Effector memory CD8-positive, alpha-beta T cell (primary cell): ENCODE results near the gene GRID1.
"Not testable (repeated sequence)": the region's sequence is repeated elsewhere in the genome, so short reads cannot be mapped to it uniquely, and the experiment has no call there.

Experiments
- ATAC-seq: fragments of 150-1000 bp; cut with Tn5 transposase; replicated peaks from 2 replicates; pipeline ENCODE4 v1.10.0; 2021; ENCODE audit warnings: mild to moderate bottlenecking, moderate library complexity
- DNase-seq, 3 experiments: peaks; one replicate each; pipeline ENCODE4 v3.0.0; 2021
- H3K27ac Mint-ChIP-seq, 2 donors: one replicate each; pipeline ENCODE4 v1.8.0; 2022; ENCODE audit warnings: mild to moderate bottlenecking in 2 of 2, mixed read lengths in 2 of 2, moderate library complexity in 2 of 2
- H3K27me3 Mint-ChIP-seq, 2 donors: one replicate each; pipeline ENCODE4 v1.8.0; 2022; ENCODE audit warnings: mixed read lengths in 2 of 2
- H3K36me3 Mint-ChIP-seq: one replicate; pipeline ENCODE4 v1.8.0; 2022; ENCODE audit warnings: mild to moderate bottlenecking, moderate library complexity, mixed read lengths; ENCODE audit not compliant: insufficient read depth
- H3K4me1 Mint-ChIP-seq, 2 donors: one replicate each; pipeline ENCODE4 v1.8.0; 2022; ENCODE audit warnings: low read depth in 2 of 2, mixed read lengths in 2 of 2
- H3K4me3 Mint-ChIP-seq, 2 donors: one replicate each; pipeline ENCODE4 v1.8.0; 2022; ENCODE audit warnings: mild to moderate bottlenecking in 2 of 2, mixed read lengths in 2 of 2, moderate library complexity in 2 of 2
- H3K9me3 Mint-ChIP-seq, 2 donors: one replicate each; pipeline ENCODE4 v1.8.0; 2022; ENCODE audit warnings: mixed read lengths in 2 of 2

The GRID1 gene

DNA sequence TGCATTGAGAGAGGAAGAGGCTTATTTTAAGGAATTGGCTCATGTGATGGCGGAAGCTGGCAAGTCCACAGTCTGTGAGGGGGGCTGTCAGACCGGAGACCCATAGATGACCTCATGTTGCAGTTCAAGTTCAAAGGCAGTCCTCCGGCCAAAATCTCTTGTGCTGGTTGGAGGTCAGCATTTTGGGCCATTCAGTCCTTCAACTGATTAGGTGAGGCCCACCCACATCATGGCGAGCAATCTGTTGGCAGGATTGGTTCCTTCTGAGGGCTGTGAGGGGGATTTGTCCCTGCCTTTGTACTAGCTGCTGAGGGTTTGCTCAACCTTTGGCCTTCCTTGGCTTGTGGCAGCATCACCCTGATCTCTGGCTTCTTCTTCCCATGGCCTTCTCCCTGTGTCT is 290.1 kb downstream of the GRID1 start:
- not testable (repeated sequence) for H3K9me3 Mint-ChIP-seq, H3K27ac Mint-ChIP-seq, H3K4me1 Mint-ChIP-seq, H3K36me3 Mint-ChIP-seq, ATAC-seq, DNase-seq, H3K4me3 Mint-ChIP-seq
- H3K27me3 Mint-ChIP-seq = peaks cover 12 to 35% of the 10 kb centered on the region in 2 donors

DNA sequence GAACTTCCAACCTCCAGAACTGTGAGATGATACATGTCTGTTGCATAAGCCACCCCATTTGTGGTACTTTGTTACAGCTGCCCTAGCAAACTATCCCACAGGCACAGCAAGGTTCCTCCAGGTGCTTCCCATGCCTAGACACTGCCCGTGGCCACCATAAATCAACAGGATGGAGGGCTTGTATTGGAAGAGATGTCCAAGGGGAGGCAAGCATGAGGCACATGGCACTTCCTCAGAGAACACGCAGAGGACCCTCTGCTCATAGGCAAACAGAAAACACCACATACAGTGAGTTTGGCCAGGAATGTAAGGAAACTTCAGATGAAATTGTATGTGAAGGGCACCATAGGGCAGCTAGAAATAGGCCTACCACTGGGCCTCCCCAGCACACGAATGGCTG is 291.1 kb downstream of the GRID1 start:
- ATAC-seq (no peak), DNase-seq (no peak)
- Mint-ChIP-seq H3K27me3 (peaks cover 13 to 33% of the 10 kb centered on the region in 2 donors), H3K9me3 (peaks cover 0 to 2% of the 10 kb centered on the region in 2 donors), H3K27ac (no peak overlapping the region), H3K4me3 (no peak overlapping the region), H3K4me1 (no peaks in the 10 kb centered on the region), H3K36me3 (no peaks in the 10 kb centered on the region)

DNA sequence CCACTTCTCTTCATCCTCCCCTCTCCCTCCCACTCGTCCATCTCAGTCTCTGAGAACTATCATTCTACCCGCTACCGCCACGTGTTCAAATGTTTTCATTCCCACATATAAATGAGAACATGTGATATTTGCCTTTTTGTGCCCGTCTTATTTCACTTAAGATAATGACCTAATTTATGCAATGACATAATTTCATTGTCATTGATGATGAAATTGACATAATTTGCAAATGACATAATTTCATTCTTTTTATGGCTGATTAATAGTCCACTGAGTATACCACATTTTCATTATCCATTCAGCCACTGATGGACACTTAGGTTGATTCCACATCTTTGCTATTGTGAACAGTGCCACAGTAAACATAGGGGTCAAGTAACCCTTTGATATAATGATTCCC is 292.3 kb downstream of the GRID1 start:
- Mint-ChIP-seq H3K4me1 (no peaks in the 10 kb centered on the region), H3K27me3 (peaks cover 13 to 41% of the 10 kb centered on the region in 2 donors), H3K9me3 (peaks cover 0 to 2% of the 10 kb centered on the region in 2 donors), H3K36me3 (peaks cover 3% of the 10 kb centered on the region), H3K4me3 (no peak overlapping the region), H3K27ac (no peak overlapping the region)
- ATAC-seq = no peak
- DNase-seq = no peak

DNA sequence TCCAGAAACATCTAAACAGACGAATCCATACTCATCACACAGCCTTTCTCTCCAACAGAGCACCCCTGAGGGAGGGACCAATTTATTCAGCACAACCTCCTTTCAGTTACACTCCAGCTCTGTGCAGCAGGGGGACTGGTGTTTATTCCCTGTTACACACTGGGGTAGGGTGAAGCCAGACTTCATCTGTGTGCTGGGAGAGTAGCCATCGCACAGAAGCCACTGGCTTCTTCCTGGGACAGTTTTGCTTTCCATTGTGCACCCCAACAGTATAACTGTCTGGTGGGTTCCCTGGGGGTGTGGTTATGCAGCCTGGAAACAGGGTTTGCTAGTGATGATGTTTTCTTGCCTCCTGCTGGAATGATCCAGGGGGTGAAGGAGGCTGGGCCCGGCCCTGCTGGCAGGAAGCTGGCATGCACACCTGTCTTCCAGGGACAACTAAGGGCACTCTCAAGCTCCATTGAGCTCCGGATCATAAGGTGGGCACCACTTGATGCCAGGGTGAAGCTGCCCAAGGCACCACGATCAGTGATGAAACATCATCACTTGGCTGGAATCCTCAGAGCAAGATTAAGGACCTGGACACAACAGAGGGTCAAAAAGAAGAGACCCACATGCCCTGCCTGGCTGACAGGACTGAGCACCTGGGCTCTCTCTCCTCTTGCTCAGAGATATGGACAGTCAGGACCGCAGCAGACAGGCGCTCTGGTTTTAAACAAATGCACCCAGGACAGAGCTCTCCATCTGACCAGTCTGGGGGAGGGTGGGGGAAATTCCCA is 293.2 kb downstream of the GRID1 start:
- H3K9me3 Mint-ChIP-seq = peaks cover 0 to 2% of the 10 kb centered on the region in 2 donors
- DNase-seq = no peak
- H3K36me3 Mint-ChIP-seq = peaks cover 3% of the 10 kb centered on the region
- no peak overlapping the region for H3K27ac Mint-ChIP-seq
- H3K4me1 Mint-ChIP-seq = no peaks in the 10 kb centered on the region
- ATAC-seq = no peak
- H3K27me3 Mint-ChIP-seq = peaks cover 13 to 44% of the 10 kb centered on the region in 2 donors
- no peak overlapping the region for H3K4me3 Mint-ChIP-seq

- Mint-ChIP-seq H3K9me3 (peaks cover 0 to 2% of the 10 kb centered on the region in 2 donors), H3K27me3 (peaks cover 11 to 38% of the 10 kb centered on the region in 2 donors), H3K27ac (no peak overlapping the region), H3K36me3 (peaks cover 3% of the 10 kb centered on the region), H3K4me1 (no peaks in the 10 kb centered on the region), H3K4me3 (no peak overlapping the region)
- DNase-seq = no peak
- no peak for ATAC-seq
Observed at GRCh38 chr10:86072413-86072812, 294.2 kb downstream of the GRID1 start.

- DNase-seq = no peak
Observed at GRCh38 chr10:86071758-86072157, 294.8 kb downstream of the GRID1 start.

GRCh38 chr10:86071145-86071544 is 295.4 kb downstream of the GRID1 start:
- no peaks in the 10 kb centered on the region for H3K4me1 Mint-ChIP-seq
- DNase-seq = no peak
- H3K9me3 Mint-ChIP-seq = peaks cover 0 to under 1% of the 10 kb centered on the region in 2 donors
- no peak for ATAC-seq
- peaks cover 3% of the 10 kb centered on the region for H3K36me3 Mint-ChIP-seq
- H3K27ac Mint-ChIP-seq = no peak overlapping the region
- H3K27me3 Mint-ChIP-seq = peaks cover 8 to 29% of the 10 kb centered on the region in 2 donors
- H3K4me3 Mint-ChIP-seq = no peak overlapping the region

More at GRCh38 chr10:86071758-86072157, 294.8 kb downstream of the GRID1 start:
- H3K9me3 Mint-ChIP-seq = peaks cover 0 to 2% of the 10 kb centered on the region in 2 donors
- peaks cover 6 to 32% of the 10 kb centered on the region in 2 donors for H3K27me3 Mint-ChIP-seq
- peaks cover 3% of the 10 kb centered on the region for H3K36me3 Mint-ChIP-seq
- no peak overlapping the region for H3K27ac Mint-ChIP-seq
- no peak overlapping the region for H3K4me3 Mint-ChIP-seq
- no peak for ATAC-seq
- no peaks in the 10 kb centered on the region for H3K4me1 Mint-ChIP-seq

- no peak overlapping the region for H3K27ac Mint-ChIP-seq
- H3K9me3 Mint-ChIP-seq = no peaks in the 10 kb centered on the region
- peaks cover 15 to 34% of the 10 kb centered on the region in 2 donors for H3K27me3 Mint-ChIP-seq
- H3K36me3 Mint-ChIP-seq = peaks cover 3% of the 10 kb centered on the region
- H3K4me3 Mint-ChIP-seq = no peak overlapping the region
- ATAC-seq = no peak
- no peaks in the 10 kb centered on the region for H3K4me1 Mint-ChIP-seq
- DNase-seq = no peak
Observed at GRCh38 chr10:86070278-86070677, 296.3 kb downstream of the GRID1 start.

DNA sequence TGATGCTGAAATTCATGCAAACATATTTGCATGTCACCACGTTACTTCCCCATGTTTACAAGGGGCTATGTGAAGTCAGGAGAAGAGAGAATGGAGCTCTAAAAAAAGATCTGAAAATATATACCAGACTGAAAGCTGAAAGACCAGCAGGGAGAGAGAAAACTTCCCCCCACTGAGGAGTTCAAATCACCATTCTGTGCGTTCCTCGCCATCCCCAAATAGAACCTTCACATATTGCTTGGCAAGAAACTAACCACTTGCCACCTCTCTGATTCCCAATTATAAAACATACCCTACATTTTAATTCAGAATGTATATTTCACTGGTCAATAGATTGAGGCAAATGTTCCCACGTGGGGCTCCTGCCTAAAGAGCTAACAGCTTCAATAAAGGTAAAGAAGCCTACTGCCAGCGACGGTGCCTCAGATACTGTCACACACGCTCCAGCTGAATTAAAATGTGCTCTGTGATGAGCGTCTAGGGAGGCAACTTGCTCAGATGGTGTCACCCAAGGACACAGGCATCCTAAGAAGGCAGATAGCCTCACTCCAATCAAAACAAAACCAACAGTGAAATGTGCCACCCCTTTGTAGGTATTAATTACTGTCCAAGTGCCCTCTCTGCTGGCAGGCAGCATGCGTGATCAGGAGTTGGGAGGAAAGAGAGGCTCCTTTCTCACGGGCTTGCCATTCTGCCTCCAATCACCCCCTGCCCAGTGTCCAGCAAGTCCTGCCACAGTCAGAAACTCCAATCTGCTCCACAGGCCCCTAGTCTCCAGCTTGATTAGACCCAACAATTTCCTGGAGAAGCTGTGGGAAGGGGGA is 298.2 kb downstream of the GRID1 start:
- Mint-ChIP-seq H3K27me3 (peaks cover 19 to 45% of the 10 kb centered on the region in 2 donors), H3K4me3 (no peak overlapping the region), H3K27ac (no peak overlapping the region), H3K9me3 (no peaks in the 10 kb centered on the region), H3K4me1 (no peaks in the 10 kb centered on the region), H3K36me3 (peaks cover 3% of the 10 kb centered on the region)
- no peak for ATAC-seq
- no peak for DNase-seq

GRCh38 chr10:86067436-86068050 is 299.1 kb downstream of the GRID1 start:
- H3K4me1 Mint-ChIP-seq = no peaks in the 10 kb centered on the region

GRCh38 chr10:86066696-86067095 is 299.9 kb downstream of the GRID1 start:
- peaks cover 3% of the 10 kb centered on the region for H3K36me3 Mint-ChIP-seq
- no peak overlapping the region for H3K27ac Mint-ChIP-seq
- H3K27me3 Mint-ChIP-seq = peaks cover 16 to 45% of the 10 kb centered on the region in 2 donors
- DNase-seq (no peak), ATAC-seq (no peak)
- H3K4me1 Mint-ChIP-seq = no peaks in the 10 kb centered on the region
- H3K4me3 Mint-ChIP-seq = no peak overlapping the region
- H3K9me3 Mint-ChIP-seq = no peaks in the 10 kb centered on the region

More at GRCh38 chr10:86067436-86068050, 299.1 kb downstream of the GRID1 start:
- no peak for ATAC-seq
- Mint-ChIP-seq H3K36me3 (peaks cover 3% of the 10 kb centered on the region), H3K27ac (no peak overlapping the region), H3K27me3 (peaks cover 19 to 45% of the 10 kb centered on the region in 2 donors), H3K9me3 (no peaks in the 10 kb centered on the region), H3K4me3 (no peak overlapping the region)
- no peak for DNase-seq

GRCh38 chr10:86065711-86066251 is 300.8 kb downstream of the GRID1 start:
- Mint-ChIP-seq H3K9me3 (no peaks in the 10 kb centered on the region), H3K4me1 (no peaks in the 10 kb centered on the region), H3K36me3 (peaks cover 3% of the 10 kb centered on the region), H3K4me3 (no peak overlapping the region), H3K27ac (no peak overlapping the region), H3K27me3 (peaks cover 13 to 41% of the 10 kb centered on the region in 2 donors)
- DNase-seq (no peak), ATAC-seq (no peak)

- Mint-ChIP-seq H3K4me1 (no peaks in the 10 kb centered on the region), H3K27me3 (peaks cover 13 to 38% of the 10 kb centered on the region in 2 donors), H3K4me3 (no peak overlapping the region), H3K27ac (no peak overlapping the region), H3K36me3 (peaks cover 3% of the 10 kb centered on the region), H3K9me3 (no peaks in the 10 kb centered on the region)
- ATAC-seq (no peak), DNase-seq (no peak)
Observed at GRCh38 chr10:86064931-86065662, 301.5 kb downstream of the GRID1 start.
